SK-N-MC (cell line): ENCODE measurements around the gene PTPRG.

Experiments used
- EZH2 ChIP-seq: fragments of 200-600 bp; sonication (generic); IDR thresholded peaks from one replicate; pipeline ENCODE4 v1.6.1; 2017; ENCODE audit warnings: antibody characterized with exemption
- POLR2AphosphoS5 ChIP-seq: IDR thresholded peaks from 2 replicates; pipeline ENCODE4 v1.6.1; 2012; ENCODE audit warnings: mild to moderate bottlenecking, low read depth, low read length, borderline replicate concordance

DNA sequence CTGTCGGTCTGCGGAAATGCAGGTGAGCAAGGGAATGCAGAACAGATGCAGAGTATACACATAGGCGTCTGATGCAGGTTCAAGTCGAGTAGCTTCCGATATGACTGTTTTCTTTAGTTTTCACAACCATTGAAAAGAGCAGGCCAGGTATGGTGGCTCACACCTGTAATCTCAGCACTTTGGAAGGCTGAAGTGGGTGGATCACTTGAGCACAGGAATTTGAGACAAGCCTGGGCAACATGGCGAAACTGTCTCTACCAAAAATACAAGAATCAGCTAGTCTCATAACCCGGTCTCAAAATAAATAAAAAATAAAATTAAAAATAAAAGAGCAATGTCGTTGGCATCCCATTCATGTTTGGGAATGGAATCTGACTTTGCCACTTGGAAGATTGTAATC lies 101.5 kb downstream of the PTPRG start:
- TF ChIP-seq EZH2 = no peak
- TF ChIP-seq POLR2AphosphoS5 = no peak
